KMS-11 (cell line): ENCODE measurements around the gene ATP5IF1.

ENCODE experiments used
- H2AFZ ChIP-seq: fragments of 200-600 bp; sonication (generic); 2 replicates; pipeline ENCODE4 v1.6.1; 2016; ENCODE audit warnings: antibody characterized with exemption, mixed run types, low read depth
- H3K27ac ChIP-seq: fragments of 200-600 bp; sonication (generic); 2 replicates; pipeline ENCODE4 v1.6.1; 2016; ENCODE audit warnings: mild to moderate bottlenecking, mixed run types
- H3K27me3 ChIP-seq: fragments of 200-600 bp; sonication (generic); 2 replicates; pipeline ENCODE4 v1.6.1; 2017; ENCODE audit warnings: mild to moderate bottlenecking, low read depth, mixed run types, moderate library complexity; ENCODE audit not compliant: insufficient read depth
- H3K36me3 ChIP-seq: fragments of 200-600 bp; sonication (generic); 2 replicates; pipeline ENCODE4 v1.6.1; 2017; ENCODE audit warnings: mild to moderate bottlenecking, mixed run types; ENCODE audit not compliant: insufficient read depth
- H3K4me1 ChIP-seq: fragments of 200-600 bp; sonication (generic); 2 replicates; pipeline ENCODE4 v1.6.1; 2016; ENCODE audit warnings: mild to moderate bottlenecking, low read depth, mixed run types; ENCODE audit not compliant: poor library complexity, severe bottlenecking
- H3K4me2 ChIP-seq: fragments of 200-600 bp; sonication (generic); 2 replicates; pipeline ENCODE4 v1.7.0; 2016; ENCODE audit warnings: mild to moderate bottlenecking, mixed run types
- H3K4me3 ChIP-seq: fragments of 200-600 bp; sonication (generic); IDR thresholded peaks from 2 replicates; pipeline ENCODE4 v1.6.1; 2017; ENCODE audit warnings: low read depth, low read length, mixed read lengths; ENCODE audit not compliant: insufficient read depth
- H3K79me2 ChIP-seq: fragments of 200-600 bp; sonication (generic); 2 replicates; pipeline ENCODE4 v1.6.1; 2016; ENCODE audit warnings: low read depth, mixed run types; ENCODE audit not compliant: insufficient read depth
- H3K9ac ChIP-seq: fragments of 200-600 bp; sonication (generic); 2 replicates; pipeline ENCODE4 v1.6.1; 2016; ENCODE audit warnings: mild to moderate bottlenecking, mixed run types
- H4K20me1 ChIP-seq: fragments of 200-600 bp; sonication (generic); 2 replicates; pipeline ENCODE4 v1.6.1; 2016; ENCODE audit warnings: mild to moderate bottlenecking, mixed run types; ENCODE audit not compliant: insufficient read depth
- TF ChIP-seq, protein P1 (sequence below): fragments of 200-600 bp; sonication (generic); conservative IDR thresholded peaks from 2 replicates; pipeline ENCODE4 v1.6.1; 2017; ENCODE audit warnings: low read depth, mild to moderate bottlenecking, antibody characterized with exemption, low read length, moderate library complexity, mixed read lengths

The ATP5IF1 gene

DNA sequence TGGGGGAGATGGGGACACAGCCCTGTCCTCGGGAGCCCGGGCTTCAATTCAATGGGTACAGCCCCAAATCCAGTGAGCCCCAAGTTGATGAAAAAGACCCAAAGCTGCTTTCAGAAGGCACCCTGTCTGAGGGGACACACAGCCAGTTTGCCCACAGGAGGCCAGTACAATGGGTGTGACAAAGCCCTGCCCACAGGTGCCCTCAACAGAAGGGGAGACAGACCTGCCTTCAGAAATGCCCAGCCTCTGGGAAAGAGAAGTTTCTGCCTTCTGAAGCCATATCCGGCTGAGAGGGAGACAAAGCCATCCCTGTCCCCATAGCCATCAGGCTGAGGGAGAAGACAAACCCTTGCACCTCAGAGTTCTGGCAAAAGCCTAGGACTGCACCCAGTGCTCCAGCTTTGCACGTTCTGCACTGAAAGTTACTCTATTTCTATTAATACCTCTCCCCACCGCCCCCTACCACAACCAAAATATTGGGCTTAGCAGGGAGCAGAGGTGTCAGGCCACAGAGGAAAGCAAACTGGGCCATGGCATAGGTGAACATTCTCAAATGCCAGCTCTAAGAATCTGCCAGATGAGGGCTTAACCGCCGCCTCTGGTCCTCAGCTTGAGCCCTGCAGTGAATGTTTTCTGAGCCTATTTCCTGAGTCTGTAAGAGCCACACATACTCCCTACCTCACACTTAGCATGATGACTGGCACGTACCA is 41.4 kb upstream of the ATP5IF1 start:
- no peak overlapping the region for H3K4me3 ChIP-seq
- TF ChIP-seq, protein P1, sequence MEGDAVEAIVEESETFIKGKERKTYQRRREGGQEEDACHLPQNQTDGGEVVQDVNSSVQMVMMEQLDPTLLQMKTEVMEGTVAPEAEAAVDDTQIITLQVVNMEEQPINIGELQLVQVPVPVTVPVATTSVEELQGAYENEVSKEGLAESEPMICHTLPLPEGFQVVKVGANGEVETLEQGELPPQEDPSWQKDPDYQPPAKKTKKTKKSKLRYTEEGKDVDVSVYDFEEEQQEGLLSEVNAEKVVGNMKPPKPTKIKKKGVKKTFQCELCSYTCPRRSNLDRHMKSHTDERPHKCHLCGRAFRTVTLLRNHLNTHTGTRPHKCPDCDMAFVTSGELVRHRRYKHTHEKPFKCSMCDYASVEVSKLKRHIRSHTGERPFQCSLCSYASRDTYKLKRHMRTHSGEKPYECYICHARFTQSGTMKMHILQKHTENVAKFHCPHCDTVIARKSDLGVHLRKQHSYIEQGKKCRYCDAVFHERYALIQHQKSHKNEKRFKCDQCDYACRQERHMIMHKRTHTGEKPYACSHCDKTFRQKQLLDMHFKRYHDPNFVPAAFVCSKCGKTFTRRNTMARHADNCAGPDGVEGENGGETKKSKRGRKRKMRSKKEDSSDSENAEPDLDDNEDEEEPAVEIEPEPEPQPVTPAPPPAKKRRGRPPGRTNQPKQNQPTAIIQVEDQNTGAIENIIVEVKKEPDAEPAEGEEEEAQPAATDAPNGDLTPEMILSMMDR, result no peak
- H3K27ac ChIP-seq, result no peak overlapping the region
- no peak overlapping the region for H2AFZ ChIP-seq
- no peaks in the 10 kb centered on the region for H4K20me1 ChIP-seq
- H3K4me2 ChIP-seq, result no peak overlapping the region
- H3K79me2 ChIP-seq, result no peaks in the 10 kb centered on the region
- no peak overlapping the region for H3K9ac ChIP-seq
- no peaks in the 10 kb centered on the region for H3K36me3 ChIP-seq
- no peaks in the 10 kb centered on the region for H3K27me3 ChIP-seq
- peaks cover 4% of the 10 kb centered on the region for H3K4me1 ChIP-seq

DNA sequence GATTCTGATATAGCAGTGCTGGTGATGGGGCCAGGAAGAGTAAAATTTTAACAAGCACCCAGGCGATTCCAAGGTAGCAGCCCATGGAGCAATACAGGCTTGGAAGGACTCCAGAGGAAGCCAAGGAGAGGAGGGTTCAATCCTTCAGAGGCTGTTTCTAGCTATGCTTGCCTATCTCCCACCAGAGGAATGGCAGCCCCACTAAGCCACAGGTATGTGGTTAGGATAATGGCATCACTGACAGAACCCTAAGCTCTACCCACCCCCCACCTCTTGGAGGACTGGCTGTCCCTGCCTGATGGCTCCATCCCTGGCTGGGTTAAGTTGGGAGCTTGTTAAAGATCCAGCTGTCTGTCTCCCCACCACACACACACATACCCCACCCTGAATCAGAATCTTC is 40.1 kb upstream of the ATP5IF1 start:
- Histone ChIP-seq H3K4me2 (no peak overlapping the region), H3K36me3 (no peaks in the 10 kb centered on the region), H3K27me3 (no peaks in the 10 kb centered on the region), H3K9ac (no peak overlapping the region), H3K4me3 (no peak overlapping the region), H2AFZ (no peak overlapping the region), H4K20me1 (no peaks in the 10 kb centered on the region), H3K27ac (no peak overlapping the region), H3K79me2 (no peaks in the 10 kb centered on the region), H3K4me1 (peaks cover 12% of the 10 kb centered on the region)
- TF ChIP-seq, protein P1, result no peak

DNA sequence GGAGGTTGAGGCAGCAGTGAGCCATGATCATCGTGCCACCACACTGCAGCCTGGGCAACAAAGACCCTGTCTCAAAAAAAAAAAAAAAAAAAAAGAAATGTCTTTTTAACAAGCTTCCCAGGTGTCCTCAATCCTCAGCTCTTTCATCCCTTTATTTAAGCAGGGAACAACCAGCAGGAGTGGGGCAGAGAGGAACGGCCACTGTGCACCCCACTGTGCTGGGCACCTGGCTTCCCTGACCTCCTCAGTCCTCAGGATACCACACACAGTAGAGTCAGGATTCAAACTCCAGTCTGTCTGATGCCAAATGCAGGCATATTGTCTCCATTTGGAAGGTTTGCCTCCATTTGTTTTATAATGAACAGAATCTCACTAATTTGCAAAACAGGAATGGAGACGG is 39.6 kb upstream of the ATP5IF1 start:
- Histone ChIP-seq H2AFZ (no peak overlapping the region), H3K27me3 (no peaks in the 10 kb centered on the region), H3K36me3 (peaks cover 5% of the 10 kb centered on the region; the same call in 1 of the 2 replicates), H3K4me3 (no peak overlapping the region), H4K20me1 (no peaks in the 10 kb centered on the region), H3K4me2 (no peak overlapping the region), H3K27ac (no peak overlapping the region), H3K79me2 (no peaks in the 10 kb centered on the region), H3K4me1 (peaks cover 12% of the 10 kb centered on the region), H3K9ac (no peak overlapping the region)
- TF ChIP-seq, protein P1, result no peak

DNA sequence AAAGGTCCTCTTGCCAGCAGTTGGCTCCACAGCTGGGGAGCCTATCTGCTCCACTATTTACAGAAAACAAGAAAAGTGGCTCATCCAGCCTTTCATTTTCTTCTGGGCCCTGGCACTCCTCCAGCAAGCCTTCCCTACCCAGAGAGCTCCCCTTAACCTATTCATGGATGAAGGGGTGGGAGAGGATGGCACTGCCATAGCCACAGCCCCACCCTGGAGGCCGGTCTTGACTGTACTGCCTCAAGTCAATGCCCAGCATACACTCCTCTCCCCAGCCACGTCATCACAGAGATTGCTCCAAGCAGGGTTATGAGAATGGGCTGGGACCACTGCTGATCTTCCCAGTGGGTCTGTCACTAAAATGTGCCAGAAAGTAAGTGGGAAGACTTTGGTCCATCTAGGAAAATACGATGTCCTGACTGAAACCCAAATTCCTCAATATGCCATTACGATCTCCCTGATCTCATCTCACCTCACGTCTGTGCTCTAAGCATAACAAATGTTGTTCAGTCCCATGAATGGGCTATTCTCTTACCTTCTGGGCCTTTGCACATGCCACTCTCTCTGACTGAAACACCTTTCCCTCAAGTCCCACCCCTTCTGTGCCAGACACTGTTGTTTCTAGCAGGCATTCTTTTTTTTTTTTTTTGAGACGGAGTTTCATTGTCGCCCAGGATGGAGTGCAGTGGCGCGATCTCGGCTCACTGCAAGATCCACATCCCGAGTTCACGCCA is 38.1 kb upstream of the ATP5IF1 start:
- H3K4me1 ChIP-seq, result peaks cover 12% of the 10 kb centered on the region
- H2AFZ ChIP-seq, result no peak overlapping the region
- peaks cover 6% of the 10 kb centered on the region; the same call in 1 of the 2 replicates for H3K36me3 ChIP-seq
- H3K79me2 ChIP-seq, result no peaks in the 10 kb centered on the region
- H3K4me3 ChIP-seq, result no peak overlapping the region
- H3K4me2 ChIP-seq, result no peak overlapping the region
- H4K20me1 ChIP-seq, result no peaks in the 10 kb centered on the region
- TF ChIP-seq, protein P1, result no peak
- no peak overlapping the region for H3K27ac ChIP-seq
- no peak overlapping the region for H3K9ac ChIP-seq
- H3K27me3 ChIP-seq, result no peaks in the 10 kb centered on the region
